CD4-positive, alpha-beta T cell treated with Interferon gamma for 1 hour (primary cell): ENCODE measurements around the gene FPR1.

ENCODE experiments used
- DNase-seq: peaks from one replicate; pipeline ENCODE4 v3.0.0-alpha.2; 2020

The FPR1 gene

GRCh38 chr19:51735759-51736449, 15.8 kb downstream of the FPR1 start:
- DNase-seq = peak; percentile 81

GRCh38 chr19:51733742-51734522, 17.7 kb downstream of the FPR1 start:
- DNase-seq = no peak

GRCh38 chr19:51729781-51730180, 21.9 kb downstream of the FPR1 start:
- no peak for DNase-seq

GRCh38 chr19:51727349-51727880, 24.3 kb downstream of the FPR1 start:
- no peak for DNase-seq

- DNase-seq = no peak
Measured at GRCh38 chr19:51726049-51726448, 25.6 kb downstream of the FPR1 start.

GRCh38 chr19:51724543-51724942, 27.1 kb downstream of the FPR1 start:
- no peak for DNase-seq

- DNase-seq = no peak
Measured at GRCh38 chr19:51722492-51722891, 29.2 kb downstream of the FPR1 start.

- no peak for DNase-seq
Measured at GRCh38 chr19:51721905-51722304, 29.8 kb downstream of the FPR1 start.

- DNase-seq = no peak
Measured at GRCh38 chr19:51719251-51719988, 32.3 kb downstream of the FPR1 start.

GRCh38 chr19:51716925-51717324, 34.8 kb downstream of the FPR1 start:
- no peak for DNase-seq

GRCh38 chr19:51715850-51716249, 35.8 kb downstream of the FPR1 start:
- DNase-seq = no peak

- DNase-seq = no peak
Measured at GRCh38 chr19:51714848-51715247, 36.8 kb downstream of the FPR1 start.

- no peak for DNase-seq
Measured at GRCh38 chr19:51713319-51714285, 38.1 kb downstream of the FPR1 start.

GRCh38 chr19:51712461-51713081, 39.1 kb downstream of the FPR1 start:
- DNase-seq = no peak

GRCh38 chr19:51711702-51712101, 40.0 kb downstream of the FPR1 start:
- no peak for DNase-seq

- no peak for DNase-seq
Measured at GRCh38 chr19:51710163-51710562, 41.5 kb downstream of the FPR1 start.

- no peak for DNase-seq
Measured at GRCh38 chr19:51709575-51709974, 42.1 kb downstream of the FPR1 start.

GRCh38 chr19:51708811-51709210, 42.9 kb downstream of the FPR1 start:
- DNase-seq = no peak

GRCh38 chr19:51706885-51707284, 44.8 kb downstream of the FPR1 start:
- DNase-seq = no peak

GRCh38 chr19:51706296-51706695, 45.4 kb downstream of the FPR1 start:
- DNase-seq = no peak

- no peak for DNase-seq
Measured at GRCh38 chr19:51704626-51705025, 47.1 kb downstream of the FPR1 start.
